Endodermal cell (in vitro differentiated cells): ENCODE data around the gene MAPK14. TPM values are rescaled to one million over a fixed set of nuclear protein-coding genes. Genes with fewer than 3 reads are reported as not detected.

Experiments
- DNase-seq: peaks from one replicate; pipeline ENCODE4 v3.0.0-alpha.2; 2017
- H3K27ac ChIP-seq: 2 replicates; pipeline ENCODE4 v1.5.1; 2013; ENCODE audit warnings: mild to moderate bottlenecking, low read depth, low read length, moderate library complexity
- H3K27me3 ChIP-seq: 2 replicates; pipeline ENCODE4 v1.6.1; 2013; ENCODE audit warnings: mild to moderate bottlenecking, low read length, moderate library complexity; ENCODE audit not compliant: insufficient read depth, control insufficient read depth, poor library complexity, severe bottlenecking
- H3K36me3 ChIP-seq: 2 replicates; pipeline ENCODE4 v1.7.0; 2013; ENCODE audit warnings: mild to moderate bottlenecking, low read length, moderate library complexity; ENCODE audit not compliant: control insufficient read depth, insufficient read depth
- H3K4me1 ChIP-seq: one replicate; pipeline ENCODE4 v1.7.0; 2013; ENCODE audit warnings: low read length; ENCODE audit not compliant: control insufficient read depth, insufficient read depth
- H3K4me3 ChIP-seq: 2 replicates; pipeline ENCODE4 v1.5.1; 2013; ENCODE audit warnings: mild to moderate bottlenecking, low read length, moderate library complexity
- H3K9ac ChIP-seq: 2 replicates; pipeline ENCODE4 v1.6.1; 2013; ENCODE audit warnings: mild to moderate bottlenecking, low read length, moderate library complexity; ENCODE audit not compliant: poor library complexity, severe bottlenecking; ENCODE audit errors: extremely low read depth
- H3K9me3 ChIP-seq: 2 replicates; pipeline ENCODE4 v1.6.1; 2013; ENCODE audit warnings: mild to moderate bottlenecking, low read length, moderate library complexity; ENCODE audit not compliant: control insufficient read depth
- H3K27ac Mint-ChIP-seq: 2 replicates; pipeline ENCODE4 v1.8.0; 2020; ENCODE audit warnings: mixed read lengths
- H3K27me3 Mint-ChIP-seq: 2 replicates; pipeline ENCODE4 v1.8.0; 2021; ENCODE audit warnings: mild to moderate bottlenecking, mixed read lengths; ENCODE audit not compliant: insufficient read depth
- H3K36me3 Mint-ChIP-seq: 2 replicates; pipeline ENCODE4 v1.8.0; 2020; ENCODE audit warnings: low read depth, mixed read lengths
- H3K4me1 Mint-ChIP-seq: 2 replicates; pipeline ENCODE4 v1.8.0; 2020; ENCODE audit warnings: mixed read lengths
- H3K4me3 Mint-ChIP-seq: 2 replicates; pipeline ENCODE4 v1.8.0; 2020; ENCODE audit warnings: mild to moderate bottlenecking, moderate library complexity, mixed read lengths
- H3K9me3 Mint-ChIP-seq: 2 replicates; pipeline ENCODE4 v1.8.0; 2020; ENCODE audit warnings: mild to moderate bottlenecking, mixed read lengths
- CTCF ChIP-seq: fragments of 200-600 bp; sonication (generic); conservative IDR thresholded peaks from 2 replicates; pipeline ENCODE4 v1.5.0; 2021; ENCODE audit warnings: antibody characterized with exemption, mild to moderate bottlenecking
- WGBS, 2 experiments: methylation state at CpG; one replicate each; pipeline versions ENCODE4 v1.1.5 to v1.1.7; 2013; ENCODE audit warnings: missing lambda C conversion rate in 2 of 2, mixed read lengths in 1 of 2; ENCODE audit not compliant: insufficient coverage in 1 of 2, insufficient read length in 1 of 2; 5-methylcytosine and 5-hydroxymethylcytosine counted together
- total RNA-seq, 2 donors: library from RNA; stranded (reverse); fragmentation: NEBNext Ultra II Directional in 1 of 2; extraction: Animal tissue kit (Norgen Biotek cat#: 25700) in 1 of 2; gene quantifications; 2 replicates in 1 of 2; 3 replicates in 1 of 2; pipeline ENCODE4 v1.2.1, GENCODE V29; 2021

Gene MAPK14
- total RNA-seq, 2 donors from 2014 or later, result 36.4 to 40.6 TPM

DNA sequence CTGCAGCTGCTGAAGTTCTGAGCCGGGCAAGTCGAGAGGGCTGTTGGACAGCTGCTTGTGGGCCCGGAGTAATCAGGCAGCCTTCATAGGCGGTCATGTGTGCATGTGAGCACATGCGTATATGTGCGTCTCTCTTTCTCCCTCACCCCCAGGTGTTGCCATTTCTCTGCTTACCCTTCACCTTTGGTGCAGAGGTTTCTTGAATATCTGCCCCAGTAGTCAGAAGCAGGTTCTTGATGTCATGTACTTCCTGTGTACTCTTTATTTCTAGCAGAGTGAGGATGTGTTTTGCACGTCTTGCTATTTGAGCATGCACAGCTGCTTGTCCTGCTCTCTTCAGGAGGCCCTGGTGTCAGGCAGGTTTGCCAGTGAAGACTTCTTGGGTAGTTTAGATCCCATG lies 81.5 kb downstream of the MAPK14 start:
- Mint-ChIP-seq H3K4me1 (no peaks in the 10 kb centered on the region), H3K27ac (no peak overlapping the region), H3K27me3 (no peaks in the 10 kb centered on the region), H3K4me3 (no peak overlapping the region), H3K9me3 (no peaks in the 10 kb centered on the region), H3K36me3 (peaks cover 33% of the 10 kb centered on the region)
- Histone ChIP-seq H3K4me3 (no peak overlapping the region), H3K36me3 (peaks cover 59% of the 10 kb centered on the region), H3K9me3 (no peaks in the 10 kb centered on the region), H3K27me3 (no peaks in the 10 kb centered on the region), H3K9ac (no peak overlapping the region), H3K27ac (no peak overlapping the region), H3K4me1 (no peaks in the 10 kb centered on the region)
- 92 to 95% methylated on average over 6 to 7 of the region's 7 CpGs for WGBS, 2 experiments
- TF ChIP-seq CTCF, result no peak
- DNase-seq, result no peak

DNA sequence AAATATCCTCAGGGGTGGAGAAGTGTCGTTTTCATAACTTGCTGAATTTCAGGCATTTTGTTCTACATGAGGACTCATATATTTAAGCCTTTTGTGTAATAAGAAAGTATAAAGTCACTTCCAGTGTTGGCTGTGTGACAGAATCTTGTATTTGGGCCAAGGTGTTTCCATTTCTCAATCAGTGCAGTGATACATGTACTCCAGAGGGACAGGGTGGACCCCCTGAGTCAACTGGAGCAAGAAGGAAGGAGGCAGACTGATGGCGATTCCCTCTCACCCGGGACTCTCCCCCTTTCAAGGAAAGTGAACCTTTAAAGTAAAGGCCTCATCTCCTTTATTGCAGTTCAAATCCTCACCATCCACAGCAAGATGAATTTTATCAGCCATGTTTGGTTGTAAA lies 82.4 kb downstream of the MAPK14 start:
- H3K36me3 Mint-ChIP-seq, result peaks cover 32% of the 10 kb centered on the region
- 81% methylated on average over 3 of the region's 3 CpGs; no CpG with 5 or more reads in 1 of the 2 experiments for WGBS, 2 experiments
- DNase-seq, result no peak
- Histone ChIP-seq H3K4me1 (no peaks in the 10 kb centered on the region), H3K9ac (no peak overlapping the region), H3K36me3 (peaks cover 59% of the 10 kb centered on the region), H3K4me3 (no peak overlapping the region), H3K27me3 (no peaks in the 10 kb centered on the region), H3K27ac (no peak overlapping the region), H3K9me3 (no peaks in the 10 kb centered on the region)
- no peaks in the 10 kb centered on the region for H3K27me3 Mint-ChIP-seq
- no peaks in the 10 kb centered on the region for H3K4me1 Mint-ChIP-seq
- H3K9me3 Mint-ChIP-seq, result no peaks in the 10 kb centered on the region
- H3K27ac Mint-ChIP-seq, result no peak overlapping the region
- H3K4me3 Mint-ChIP-seq, result no peak overlapping the region
- no peak for TF ChIP-seq CTCF

DNA sequence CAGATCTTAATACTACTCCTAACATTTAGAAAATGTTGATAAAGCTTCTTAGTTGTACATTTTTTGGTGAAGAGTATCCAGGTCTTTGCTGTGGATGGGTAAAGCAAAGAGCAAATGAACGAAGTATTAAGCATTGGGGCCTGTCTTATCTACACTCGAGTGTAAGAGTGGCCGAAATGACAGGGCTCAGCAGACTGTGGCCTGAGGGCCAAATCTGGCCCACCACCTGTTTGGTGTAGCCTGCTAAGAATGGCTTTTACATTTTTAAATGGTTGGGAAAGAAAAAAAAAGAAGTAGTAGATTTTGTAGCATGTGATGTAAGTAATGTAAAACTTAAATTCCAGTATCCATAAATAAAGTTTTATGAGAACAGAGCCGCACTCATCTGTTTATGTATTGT lies 83.3 kb downstream of the MAPK14 start:
- DNase-seq, result no peak
- H3K4me1 ChIP-seq, result no peaks in the 10 kb centered on the region
- H3K9ac ChIP-seq, result no peak overlapping the region
- peaks cover 55% of the 10 kb centered on the region for H3K36me3 ChIP-seq
- H3K36me3 Mint-ChIP-seq, result peaks cover 32% of the 10 kb centered on the region
- H3K9me3 Mint-ChIP-seq, result no peaks in the 10 kb centered on the region
- no peaks in the 10 kb centered on the region for H3K27me3 Mint-ChIP-seq
- no peak for TF ChIP-seq CTCF
- WGBS, 2 experiments, result 93 to 95% methylated on average over 4 of the region's 4 CpGs
- no peak overlapping the region for H3K27ac ChIP-seq
- H3K4me3 ChIP-seq, result no peak overlapping the region
- no peaks in the 10 kb centered on the region for H3K27me3 ChIP-seq
- no peak overlapping the region for H3K4me3 Mint-ChIP-seq
- H3K27ac Mint-ChIP-seq, result no peak overlapping the region
- no peaks in the 10 kb centered on the region for H3K4me1 Mint-ChIP-seq
- no peaks in the 10 kb centered on the region for H3K9me3 ChIP-seq
